Measurements from ENCODE around the gene NDUFAF2.

Gene NDUFAF2

GRCh38 chr5:61132559-61132958, 187.6 kb downstream of the NDUFAF2 start:
- H3K9me3 Mint-ChIP-seq: no peaks in the 10 kb centered on the region
- peak overlapping the region; percentile 80 for H3K27ac Mint-ChIP-seq
- H3K27me3 Mint-ChIP-seq (ENCODE audit: low read depth, poor library complexity): peaks cover 3% of the 10 kb centered on the region
- no peak for DNase-seq
- H3K36me3 Mint-ChIP-seq (ENCODE audit: low read depth): peaks cover 6% of the 10 kb centered on the region
- no peak for TF ChIP-seq CTCF (IDR thresholded peaks at IDR 0.05)
- H3K4me3 Mint-ChIP-seq: no peak overlapping the region
- no peaks in the 10 kb centered on the region for H3K4me1 Mint-ChIP-seq

- no peaks in the 10 kb centered on the region for H3K27me3 Mint-ChIP-seq (ENCODE audit: low read depth, poor library complexity)
- H3K36me3 Mint-ChIP-seq (ENCODE audit: low read depth): peaks cover 5% of the 10 kb centered on the region
- no peak for TF ChIP-seq CTCF (IDR thresholded peaks at IDR 0.05)
- H3K27ac Mint-ChIP-seq: no peak overlapping the region
- H3K9me3 Mint-ChIP-seq: no peaks in the 10 kb centered on the region
- H3K4me3 Mint-ChIP-seq: no peak overlapping the region
- H3K4me1 Mint-ChIP-seq: no peaks in the 10 kb centered on the region
- no peak for DNase-seq
Measured at GRCh38 chr5:61137835-61138234, 192.8 kb downstream of the NDUFAF2 start.

- TF ChIP-seq CTCF (IDR thresholded peaks at IDR 0.05): no peak
- Mint-ChIP-seq H3K36me3 (ENCODE audit: low read depth) (no peaks in the 10 kb centered on the region), H3K27ac (no peak overlapping the region), H3K27me3 (ENCODE audit: low read depth, poor library complexity) (no peaks in the 10 kb centered on the region), H3K9me3 (no peaks in the 10 kb centered on the region), H3K4me1 (no peaks in the 10 kb centered on the region), H3K4me3 (no peak overlapping the region)
- DNase-seq: no peak
Measured at GRCh38 chr5:61139094-61139873, 194.3 kb downstream of the NDUFAF2 start.

GRCh38 chr5:61139931-61140330, 194.9 kb downstream of the NDUFAF2 start:
- no peak for DNase-seq
- H3K36me3 Mint-ChIP-seq (ENCODE audit: low read depth): no peaks in the 10 kb centered on the region
- no peak overlapping the region for H3K4me3 Mint-ChIP-seq
- no peaks in the 10 kb centered on the region for H3K27me3 Mint-ChIP-seq (ENCODE audit: low read depth, poor library complexity)
- no peaks in the 10 kb centered on the region for H3K9me3 Mint-ChIP-seq
- TF ChIP-seq CTCF (IDR thresholded peaks at IDR 0.05): no peak
- no peaks in the 10 kb centered on the region for H3K4me1 Mint-ChIP-seq
- H3K27ac Mint-ChIP-seq: no peak overlapping the region

GRCh38 chr5:61141801-61142200, 196.8 kb downstream of the NDUFAF2 start:
- peak overlapping the region; percentile 6 for H3K27ac Mint-ChIP-seq
- no peak for DNase-seq
- no peak for TF ChIP-seq CTCF (IDR thresholded peaks at IDR 0.05)
- no peaks in the 10 kb centered on the region for H3K9me3 Mint-ChIP-seq
- H3K4me3 Mint-ChIP-seq: no peak overlapping the region
- H3K27me3 Mint-ChIP-seq (ENCODE audit: low read depth, poor library complexity): no peaks in the 10 kb centered on the region
- H3K4me1 Mint-ChIP-seq: no peaks in the 10 kb centered on the region
- no peaks in the 10 kb centered on the region for H3K36me3 Mint-ChIP-seq (ENCODE audit: low read depth)

- H3K36me3 Mint-ChIP-seq (ENCODE audit: low read depth): no peaks in the 10 kb centered on the region
- H3K27ac Mint-ChIP-seq: no peak overlapping the region
- no peaks in the 10 kb centered on the region for H3K27me3 Mint-ChIP-seq (ENCODE audit: low read depth, poor library complexity)
- DNase-seq: no peak
- H3K4me3 Mint-ChIP-seq: no peak overlapping the region
- TF ChIP-seq CTCF (IDR thresholded peaks at IDR 0.05): no peak
- no peaks in the 10 kb centered on the region for H3K9me3 Mint-ChIP-seq
- H3K4me1 Mint-ChIP-seq: no peaks in the 10 kb centered on the region
Measured at GRCh38 chr5:61142391-61142790, 197.4 kb downstream of the NDUFAF2 start.
